ENCODE results near the gene HDAC4. TPM values are rescaled to one million over a fixed set of nuclear protein-coding genes. Genes with fewer than 3 reads are reported as not detected.

HDAC4 gene
- polyA plus RNA-seq, 2 of the 4 experiments (the other 2 are of a cell fraction): 8.6 to 10.4 TPM

- no peak for TF ChIP-seq FOXS1 (CRISPR knock-in tag; IDR thresholded peaks at IDR 0.05)
- no peak for TF ChIP-seq CBX8 (IDR thresholded peaks at IDR 0.05)
- no peak for TF ChIP-seq RCOR1 (IDR thresholded peaks at IDR 0.05; ENCODE audit: low read depth, low read length)
- TF ChIP-seq CHD2 (IDR thresholded peaks at IDR 0.05; ENCODE audit: low read length, partially characterized antibody): no peak
- no peak for TF ChIP-seq HMGXB4 (CRISPR knock-in tag; IDR thresholded peaks at IDR 0.05; ENCODE audit: borderline replicate concordance)
- no peak for TF ChIP-seq KDM5A (IDR thresholded peaks at IDR 0.05)
- no peak for TF ChIP-seq POLR2AphosphoS2 (conservative IDR thresholded peaks at IDR 0.05; ENCODE audit: low read length)
- no peak for TF ChIP-seq ZFP36 (IDR thresholded peaks at IDR 0.05; ENCODE audit: borderline replicate concordance, partially characterized antibody)
- TF ChIP-seq, protein P1, sequence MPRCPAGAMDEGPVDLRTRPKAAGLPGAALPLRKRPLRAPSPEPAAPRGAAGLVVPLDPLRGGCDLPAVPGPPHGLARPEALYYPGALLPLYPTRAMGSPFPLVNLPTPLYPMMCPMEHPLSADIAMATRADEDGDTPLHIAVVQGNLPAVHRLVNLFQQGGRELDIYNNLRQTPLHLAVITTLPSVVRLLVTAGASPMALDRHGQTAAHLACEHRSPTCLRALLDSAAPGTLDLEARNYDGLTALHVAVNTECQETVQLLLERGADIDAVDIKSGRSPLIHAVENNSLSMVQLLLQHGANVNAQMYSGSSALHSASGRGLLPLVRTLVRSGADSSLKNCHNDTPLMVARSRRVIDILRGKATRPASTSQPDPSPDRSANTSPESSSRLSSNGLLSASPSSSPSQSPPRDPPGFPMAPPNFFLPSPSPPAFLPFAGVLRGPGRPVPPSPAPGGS (IDR thresholded peaks at IDR 0.05): no peak
- no peak for TF ChIP-seq JUNB (IDR thresholded peaks at IDR 0.05)
- TF ChIP-seq USF2 (IDR thresholded peaks at IDR 0.05): no peak
- TF ChIP-seq EHF (CRISPR knock-in tag; IDR thresholded peaks at IDR 0.05): no peak
- no peak for TF ChIP-seq ZNF302 (CRISPR knock-in tag; IDR thresholded peaks at IDR 0.05)
- Histone ChIP-seq H3K4me1 (no peaks in the 10 kb centered on the region), H3K4me2 (no peak overlapping the region), H3K4me3 (no peak overlapping the region), H3K9me3 (no peaks in the 10 kb centered on the region), H3K27ac (no peak overlapping the region)
- FAIRE-seq: no peak
- 62% methylated on average over 3 of the region's 3 CpGs for WGBS (ENCODE audit: missing lambda C conversion rate)
- ChIA-PET POLR2A (no interaction called here), CTCF (interaction anchor here (1.1 to 1.4 kb wide), 2 partner anchors 8 to 9 kb away, joined by 3 read pairs; no protein-coding TSS in a partner anchor)
- ATAC-seq: no peak
- DNase-seq (ENCODE audit: low read depth in 1 of 2, low spot score in 1 of 2): no peak
These were observed 264.6 kb downstream of the HDAC4 start for GRCh38 chr2:239136203-239136602.

DNA sequence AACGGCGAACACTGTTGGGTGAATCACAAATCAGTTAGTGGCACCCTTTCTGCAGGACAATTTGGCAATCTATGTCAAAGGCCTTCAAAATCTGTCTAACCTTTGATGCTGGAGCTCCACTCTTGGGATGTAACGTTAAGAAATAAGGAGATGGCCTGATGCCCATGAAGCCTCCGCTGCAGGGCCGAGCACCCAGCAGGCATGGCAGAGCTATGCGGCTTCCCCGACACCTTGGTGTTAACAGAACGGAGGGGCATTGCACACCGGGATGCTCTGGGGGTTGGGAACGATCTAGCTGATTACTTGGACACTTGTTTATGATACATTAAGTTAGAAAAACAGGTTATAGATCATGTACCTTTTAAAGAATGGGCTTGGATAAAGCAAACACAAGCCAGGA is 265.3 kb downstream of the HDAC4 start:
- no peak for FAIRE-seq
- ATAC-seq: no peak
- no peak for DNase-seq (ENCODE audit: low read depth in 1 of 2, low spot score in 1 of 2)
- no peaks in the 10 kb centered on the region for H3K4me1 ChIP-seq
- H3K27ac ChIP-seq: no peak overlapping the region
- no peaks in the 10 kb centered on the region for H3K9me3 ChIP-seq
- H3K4me3 ChIP-seq: no peak overlapping the region
- ChIA-PET CTCF (interaction anchor here (1.1 to 1.4 kb wide), 3 partner anchors 8 to 36 kb away, joined by 3 to 5 read pairs (median 3); no protein-coding TSS in a partner anchor), POLR2A (no interaction called here)
- TF ChIP-seq MYC (IDR thresholded peaks at IDR 0.05; ENCODE audit: borderline replicate concordance, low read length) (no peak), E2F6 (IDR thresholded peaks at IDR 0.05; ENCODE audit: borderline replicate concordance, low read depth) (no peak), CTCF (IDR thresholded peaks at IDR 0.05) (no peak), HMGXB4 (CRISPR knock-in tag; IDR thresholded peaks at IDR 0.05; ENCODE audit: borderline replicate concordance) (no peak), HOXB5 (CRISPR knock-in tag; IDR thresholded peaks at IDR 0.05) (no peak), CHD4 (IDR thresholded peaks at IDR 0.05; ENCODE audit: borderline replicate concordance) (no peak), KDM5A (IDR thresholded peaks at IDR 0.05) (no peak), MAX (IDR thresholded peaks at IDR 0.05) (no peak), CBX2 (IDR thresholded peaks at IDR 0.05; ENCODE audit: borderline replicate concordance, low read depth) (no peak), HDAC2 (IDR thresholded peaks at IDR 0.05) (no peak), ZNF302 (CRISPR knock-in tag; IDR thresholded peaks at IDR 0.05) (no peak), MAZ (IDR thresholded peaks at IDR 0.05; ENCODE audit: borderline replicate concordance, low read depth, low read length) (no peak), RARB (CRISPR knock-in tag; IDR thresholded peaks at IDR 0.05) (no peak), CEBPB (IDR thresholded peaks at IDR 0.05) (no peak), FOSB (CRISPR knock-in tag; IDR thresholded peaks at IDR 0.05) (no peak)
- H3K4me2 ChIP-seq: no peak overlapping the region
- 91% methylated on average over 10 of the region's 10 CpGs for WGBS (ENCODE audit: missing lambda C conversion rate)

Measured in A549 (cell line).